Testis (tissue), 2 donors: ENCODE data around the gene NLK.

Experiments used
- POLR2A ChIP-seq: fragments of 450-650 bp; IDR thresholded peaks from one replicate; pipeline ENCODE4 v1.6.1; 2017; ENCODE audit warnings: antibody characterized with exemption, mild to moderate bottlenecking, moderate library complexity
- TF ChIP-seq, protein P1 (sequence below), 3 experiments: fragments of 450-650 bp in 2 of 3; fragments of 200-600 bp in 1 of 3; sonication (generic) in 1 of 3; IDR thresholded peaks; one replicate each; pipeline ENCODE4 v1.5.1; 2016 to 2019; ENCODE audit warnings: antibody characterized with exemption in 3 of 3, mild to moderate bottlenecking in 2 of 3, moderate library complexity in 1 of 3

DNA sequence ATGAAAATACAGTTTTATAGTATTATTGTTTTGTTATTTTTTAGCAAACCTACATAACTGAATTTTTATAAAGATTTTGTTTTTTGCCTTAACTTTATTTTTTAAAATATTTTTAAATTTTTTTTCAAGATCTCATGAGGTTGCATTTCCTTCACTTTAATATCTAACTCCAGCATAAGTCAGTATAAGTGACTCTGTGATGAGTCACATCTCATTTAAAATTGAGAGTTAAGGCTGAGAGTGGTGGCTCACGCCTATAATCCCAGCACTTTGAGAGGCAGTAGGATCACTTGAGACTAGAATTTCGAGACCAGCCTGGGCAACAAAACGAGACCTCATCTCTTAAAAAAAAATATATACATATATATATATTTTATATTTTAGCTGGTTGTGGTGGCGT, 44.0 kb downstream of the NLK start:
- TF ChIP-seq, protein P1, sequence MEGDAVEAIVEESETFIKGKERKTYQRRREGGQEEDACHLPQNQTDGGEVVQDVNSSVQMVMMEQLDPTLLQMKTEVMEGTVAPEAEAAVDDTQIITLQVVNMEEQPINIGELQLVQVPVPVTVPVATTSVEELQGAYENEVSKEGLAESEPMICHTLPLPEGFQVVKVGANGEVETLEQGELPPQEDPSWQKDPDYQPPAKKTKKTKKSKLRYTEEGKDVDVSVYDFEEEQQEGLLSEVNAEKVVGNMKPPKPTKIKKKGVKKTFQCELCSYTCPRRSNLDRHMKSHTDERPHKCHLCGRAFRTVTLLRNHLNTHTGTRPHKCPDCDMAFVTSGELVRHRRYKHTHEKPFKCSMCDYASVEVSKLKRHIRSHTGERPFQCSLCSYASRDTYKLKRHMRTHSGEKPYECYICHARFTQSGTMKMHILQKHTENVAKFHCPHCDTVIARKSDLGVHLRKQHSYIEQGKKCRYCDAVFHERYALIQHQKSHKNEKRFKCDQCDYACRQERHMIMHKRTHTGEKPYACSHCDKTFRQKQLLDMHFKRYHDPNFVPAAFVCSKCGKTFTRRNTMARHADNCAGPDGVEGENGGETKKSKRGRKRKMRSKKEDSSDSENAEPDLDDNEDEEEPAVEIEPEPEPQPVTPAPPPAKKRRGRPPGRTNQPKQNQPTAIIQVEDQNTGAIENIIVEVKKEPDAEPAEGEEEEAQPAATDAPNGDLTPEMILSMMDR (IDR thresholded peaks at IDR 0.05): no peak
- TF ChIP-seq POLR2A: no peak
